ENCODE measurements around the gene ZNF441. TPM values are rescaled to one million over a fixed set of nuclear protein-coding genes. Genes with fewer than 3 reads are reported as not detected.

The ZNF441 gene
- total RNA-seq, 1 experiment from 2014 or later: 5.4 TPM

Other genes starting within 250 kb of the ZNF441 start
- gene ECSIT, start 237.9 kb upstream of the ZNF441 start, total RNA-seq (2014; rRNA removed; shearing (Covaris generic)): 47.9 and 51.2 TPM in 2 replicates
- gene CNN1, start 228.1 kb upstream of the ZNF441 start, total RNA-seq (2014; rRNA removed; shearing (Covaris generic)): 0.96 and 3.0 TPM in 2 replicates
- gene ELOF1, start 207.8 kb upstream of the ZNF441 start, total RNA-seq (2014; rRNA removed; shearing (Covaris generic)): 62.6 and 108 TPM in 2 replicates
- gene ACP5, start 189.4 kb upstream of the ZNF441 start, total RNA-seq (2014; rRNA removed; shearing (Covaris generic)): 1.7 and 2.1 TPM in 2 replicates
- 16.6 and 17.3 TPM in 2 replicates for gene ZNF627, start 169.5 kb upstream of the ZNF441 start, total RNA-seq (2014; rRNA removed; shearing (Covaris generic))
- 7.9 and 11.5 TPM in 2 replicates for gene ZNF823, start 28.1 kb upstream of the ZNF441 start, total RNA-seq (2014; rRNA removed; shearing (Covaris generic))
- 1.9 and 2.5 TPM in 2 replicates for gene ZNF491, start 31.5 kb downstream of the ZNF441 start, total RNA-seq (2014; rRNA removed; shearing (Covaris generic))
- 6.7 and 6.8 TPM in 2 replicates for gene ZNF440, start 47.3 kb downstream of the ZNF441 start, total RNA-seq (2014; rRNA removed; shearing (Covaris generic))
- gene ZNF439, start 81.7 kb downstream of the ZNF441 start, total RNA-seq (2014; rRNA removed; shearing (Covaris generic)): 11.1 and 12.3 TPM in 2 replicates
- 17.8 and 23.0 TPM in 2 replicates for gene ZNF69, start 120.8 kb downstream of the ZNF441 start, total RNA-seq (2014; rRNA removed; shearing (Covaris generic))
- gene ZNF700, start 158.1 kb downstream of the ZNF441 start, total RNA-seq (2014; rRNA removed; shearing (Covaris generic)): 10.4 and 13.5 TPM in 2 replicates
- 1.1 and 4.7 TPM in 2 replicates for gene ZNF763, start 198.0 kb downstream of the ZNF441 start, total RNA-seq (2014; rRNA removed; shearing (Covaris generic))